Measurements from ENCODE around the gene STARD7.

DNA sequence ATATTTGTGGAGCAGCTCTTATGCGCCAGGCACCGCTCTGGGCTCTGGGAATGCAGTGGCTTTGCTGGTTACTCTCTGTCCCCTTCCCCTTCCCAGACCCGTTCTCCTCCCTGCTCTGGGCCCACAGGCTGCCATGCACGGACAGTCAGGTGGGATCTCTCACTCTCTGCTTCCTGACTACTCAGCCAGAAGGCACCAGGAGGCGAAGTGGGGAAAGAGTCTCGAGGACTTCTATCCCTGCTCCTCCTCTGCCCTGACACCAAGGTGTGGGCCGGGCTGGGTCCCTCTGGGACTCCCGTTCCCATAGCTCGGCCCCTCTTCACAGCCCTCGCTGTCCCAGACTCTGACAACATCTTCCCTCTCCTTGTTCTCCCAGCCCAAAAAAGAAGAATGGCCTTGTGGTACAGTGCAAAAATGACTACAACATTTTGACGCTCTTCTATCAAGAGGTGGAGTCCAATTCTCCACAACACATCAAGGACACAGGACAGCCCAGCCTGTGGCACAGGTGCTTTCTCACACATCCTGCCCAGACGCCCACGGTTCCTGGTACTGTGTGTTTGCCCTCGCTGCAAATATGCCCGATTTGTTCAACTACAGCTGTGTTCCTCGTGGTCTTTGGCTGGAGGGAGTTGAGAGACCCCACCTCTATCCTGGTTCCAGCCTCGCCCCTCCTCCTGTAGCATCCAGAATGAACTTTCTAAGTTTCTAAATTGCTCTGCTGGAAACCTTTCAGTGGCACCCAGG is 49.4 kb downstream of the STARD7 start:
- TF ChIP-seq SP1 (IDR thresholded peaks at IDR 0.05) (no peak), FOXA1 (IDR thresholded peaks at IDR 0.05) (no peak)
